Stomach (tissue), 9 donors: ENCODE data around the gene IFIT3. TPM values are rescaled to one million over a fixed set of nuclear protein-coding genes. Genes with fewer than 3 reads are reported as not detected.
A peak's percentile ranks its signal among the peaks of the same experiment; 100 is the strongest.

ENCODE experiments used
- DNase-seq, 2 donors: peaks; one replicate each; pipeline versions ENCODE4 v3.0.0 to v3.0.0-alpha.2; 2013 to 2019
- H3K27ac ChIP-seq, 5 donors: fragments of 200-600 bp in 4 of 5; sonication (generic) in 4 of 5; one replicate each; pipeline ENCODE4 v1.5.1; 2013 to 2019; ENCODE audit warnings: mild to moderate bottlenecking in 1 of 5, moderate library complexity in 1 of 5
- H3K27me3 ChIP-seq, 3 donors: fragments of 200-600 bp; sonication (generic); one replicate each; pipeline ENCODE4 v1.5.1; 2017 to 2019; ENCODE audit warnings: mixed run types in 1 of 3
- H3K36me3 ChIP-seq, 4 donors: fragments of 200-600 bp; sonication (generic); 1 replicate in 3 of 4; 2 replicates in 1 of 4; pipeline ENCODE4 v1.5.1; 2016 to 2019
- H3K4me1 ChIP-seq, 4 donors: fragments of 200-600 bp; sonication (generic); one replicate each; pipeline ENCODE4 v1.5.1; 2016 to 2019
- H3K4me3 ChIP-seq, 4 donors: fragments of 200-600 bp; sonication (generic) in 3 of 4; one replicate each; pipeline ENCODE4 v1.5.1; 2016 to 2019; ENCODE audit warnings: mild to moderate bottlenecking in 1 of 4
- H3K9me3 ChIP-seq, 4 donors: fragments of 200-600 bp; sonication (generic); one replicate each; pipeline ENCODE4 v1.5.1; 2016 to 2019
- CTCF ChIP-seq, 7 experiments: fragments of 450-650 bp in 4 of 7; fragments of 200-600 bp in 3 of 7; sonication (generic) in 3 of 7; IDR thresholded peaks; one replicate each; pipeline ENCODE4 v1.5.1; 2016 to 2019; ENCODE audit warnings: antibody characterized with exemption in 7 of 7, control low read depth in 2 of 7, mild to moderate bottlenecking in 1 of 7
- EP300 ChIP-seq: sonication (generic); formaldehyde crosslinking; IDR thresholded peaks from one replicate; pipeline ENCODE4 v1.6.1; 2017; ENCODE audit warnings: antibody characterized with exemption
- POLR2A ChIP-seq, 4 donors: fragments of 450-650 bp; IDR thresholded peaks; one replicate each; pipeline ENCODE4 v1.6.1; 2016; ENCODE audit warnings: antibody characterized with exemption in 4 of 4, control low read depth in 2 of 4, mild to moderate bottlenecking in 1 of 4, moderate library complexity in 1 of 4
- POLR2AphosphoS5 ChIP-seq, 3 donors: sonication (generic); formaldehyde crosslinking; IDR thresholded peaks; one replicate each; pipeline ENCODE4 v1.6.1; 2016; ENCODE audit warnings: antibody characterized with exemption in 3 of 3
- WGBS, 5 donors: extraction: QIAGEN DNeasy Blood & Tissue Kit in 3 of 5; methylation state at CpG; one replicate each; pipeline versions ENCODE4 v1.1.5 to v1.1.7; 2013 to 2018; 5-methylcytosine and 5-hydroxymethylcytosine counted together
- intact Hi-C: fragments of 100-400 bp; cut with DNase I; formaldehyde crosslinking; loops from one replicate; pipeline ENCODE4 v1.15.1; 2023; ENCODE audit warnings: low total_unique reads
- polyA plus RNA-seq, 3 donors: library from polyadenylated mRNA; stranded (reverse); fragments of 200-250 nt; gene quantifications; one replicate each; pipeline ENCODE4 v1.2.3, GENCODE V29; 2013
- total RNA-seq, 5 donors: library from RNA; depleted of rRNA; stranded (reverse); fragments of >200 nt; gene quantifications; one replicate each; pipeline versions ENCODE4 v1.1.0 to v1.2.3, GENCODE V29; 2014 to 2016
- donor health status: healthy with polysubstance abuse.
- donor health status: Bipolar disorder and iron deficiency.
- donor health status: healthy.

IFIT3 gene
- total and polyA plus RNA-seq, 8 donors: 1.3 to 11.4 (median 6.9) TPM

GRCh38 chr10:89374713-89375141, 46.9 kb downstream of the IFIT3 start:
- no peak overlapping the region for H3K4me3 ChIP-seq
- no peak for TF ChIP-seq CTCF (IDR thresholded peaks at IDR 0.05)
- peaks cover 22 to 25% (median 23%) of the 10 kb centered on the region in 4 donors for H3K4me1 ChIP-seq
- intact Hi-C loops: no loop called here
- H3K27ac ChIP-seq: peak overlapping the region; percentile 75 to 91 (median 82)
- no peaks in the 10 kb centered on the region for H3K9me3 ChIP-seq
- no peaks in the 10 kb centered on the region for H3K27me3 ChIP-seq
- DNase-seq: peak in 1 of 2 donors; percentile 36
- H3K36me3 ChIP-seq: no peaks in the 10 kb centered on the region

- intact Hi-C loops: no loop called here
- no peak for TF ChIP-seq POLR2AphosphoS5 (IDR thresholded peaks at IDR 0.05)
- no peak for TF ChIP-seq EP300
- no peak for TF ChIP-seq CTCF (IDR thresholded peaks at IDR 0.05)
- no peak for TF ChIP-seq POLR2A (IDR thresholded peaks at IDR 0.05)
- Histone ChIP-seq H3K36me3 (no peaks in the 10 kb centered on the region), H3K4me3 (no peak within 1 kb of the TSS), H3K27ac (no peak within 1 kb of the TSS), H3K9me3 (no peaks in the 10 kb centered on the region), H3K27me3 (no peaks in the 10 kb centered on the region), H3K4me1 (peaks cover 22 to 25% (median 23%) of the 10 kb centered on the region in 4 donors)
- WGBS, 5 donors: 85 to 91% (median 90%) methylated on average over 5 of the region's 5 CpGs
- no peak for DNase-seq
These were observed 50.2 kb downstream of the IFIT3 start, which contains the start of gene IFIT1B for GRCh38 chr10:89377705-89378637. Gene IFIT1B (plus strand): TSS chr10:89378056. CDS start chr10:89378136, 80 bp downstream.

- H3K4me1 ChIP-seq: peaks cover 12 to 14% (median 12%) of the 10 kb centered on the region in 4 donors
- no peaks in the 10 kb centered on the region for H3K27me3 ChIP-seq
- H3K9me3 ChIP-seq: no peaks in the 10 kb centered on the region
- DNase-seq: no peak
- H3K4me3 ChIP-seq: no peak overlapping the region
- H3K36me3 ChIP-seq: no peaks in the 10 kb centered on the region
- no peak for TF ChIP-seq CTCF (IDR thresholded peaks at IDR 0.05)
- no peak for TF ChIP-seq EP300
- no peak for TF ChIP-seq POLR2AphosphoS5 (IDR thresholded peaks at IDR 0.05)
- TF ChIP-seq POLR2A (IDR thresholded peaks at IDR 0.05): no peak
- H3K27ac ChIP-seq: no peak overlapping the region
- intact Hi-C loops: no loop called here
These were observed 51.3 kb downstream of the IFIT3 start for GRCh38 chr10:89379103-89379502.

- Histone ChIP-seq H3K27ac (no peak overlapping the region), H3K27me3 (no peaks in the 10 kb centered on the region), H3K9me3 (no peaks in the 10 kb centered on the region), H3K36me3 (no peaks in the 10 kb centered on the region), H3K4me1 (no peaks in the 10 kb centered on the region), H3K4me3 (no peak overlapping the region)
- WGBS, 5 donors: 82 to 92% (median 91%) methylated on average over 1 of the region's 1 CpG
- TF ChIP-seq EP300: no peak
- no peak for TF ChIP-seq POLR2A (IDR thresholded peaks at IDR 0.05)
- TF ChIP-seq CTCF (IDR thresholded peaks at IDR 0.05): no peak
- TF ChIP-seq POLR2AphosphoS5 (IDR thresholded peaks at IDR 0.05): no peak
- no peak for DNase-seq
- intact Hi-C loops: no loop called here
These were observed 55.0 kb downstream of the IFIT3 start for GRCh38 chr10:89382757-89383156.
